ENCODE results near the gene FCHSD2.

FCHSD2 gene

GRCh38 chr11:72821221-72821919, 320.7 kb downstream of the FCHSD2 start:
- H3K9me3 ChIP-seq (ENCODE audit: control insufficient read depth, insufficient read depth, low read length) = no peaks in the 10 kb centered on the region
- peak overlapping the region; percentile 70 for H3K9ac ChIP-seq (ENCODE audit: low read depth, low read length)
- H3K27me3 ChIP-seq (ENCODE audit: control insufficient read depth, insufficient read depth, low read length) = peaks cover 8% of the 10 kb centered on the region
- H3K4me3 ChIP-seq (ENCODE audit: low read depth, low read length) = peak overlapping the region; percentile 78
- no peaks in the 10 kb centered on the region for H3K4me1 ChIP-seq (ENCODE audit: control insufficient read depth, insufficient read depth, low read length)
- H3K36me3 ChIP-seq (ENCODE audit: control insufficient read depth, insufficient read depth, low read length) = no peaks in the 10 kb centered on the region

GRCh38 chr11:72820439-72821139, 321.5 kb downstream of the FCHSD2 start:
- Histone ChIP-seq H3K4me1 (ENCODE audit: control insufficient read depth, insufficient read depth, low read length) (no peaks in the 10 kb centered on the region), H3K36me3 (ENCODE audit: control insufficient read depth, insufficient read depth, low read length) (no peaks in the 10 kb centered on the region), H3K4me3 (ENCODE audit: low read depth, low read length) (peak overlapping the region; percentile 78), H3K27me3 (ENCODE audit: control insufficient read depth, insufficient read depth, low read length) (peaks cover 8% of the 10 kb centered on the region), H3K9ac (ENCODE audit: low read depth, low read length) (no peak overlapping the region), H3K9me3 (ENCODE audit: control insufficient read depth, insufficient read depth, low read length) (no peaks in the 10 kb centered on the region)

GRCh38 chr11:72818971-72819370, 323.1 kb downstream of the FCHSD2 start:
- H3K27me3 ChIP-seq (ENCODE audit: control insufficient read depth, insufficient read depth, low read length) = peaks cover 8% of the 10 kb centered on the region
- no peaks in the 10 kb centered on the region for H3K4me1 ChIP-seq (ENCODE audit: control insufficient read depth, insufficient read depth, low read length)
- no peaks in the 10 kb centered on the region for H3K36me3 ChIP-seq (ENCODE audit: control insufficient read depth, insufficient read depth, low read length)

GRCh38 chr11:72817966-72818365, 324.2 kb downstream of the FCHSD2 start:
- H3K4me3 ChIP-seq (ENCODE audit: low read depth, low read length) = no peak overlapping the region
- no peaks in the 10 kb centered on the region for H3K9me3 ChIP-seq (ENCODE audit: control insufficient read depth, insufficient read depth, low read length)
- H3K27me3 ChIP-seq (ENCODE audit: control insufficient read depth, insufficient read depth, low read length) = peaks cover 4% of the 10 kb centered on the region
- H3K9ac ChIP-seq (ENCODE audit: low read depth, low read length) = no peak overlapping the region
- no peaks in the 10 kb centered on the region for H3K36me3 ChIP-seq (ENCODE audit: control insufficient read depth, insufficient read depth, low read length)
- H3K4me1 ChIP-seq (ENCODE audit: control insufficient read depth, insufficient read depth, low read length) = no peaks in the 10 kb centered on the region

More at GRCh38 chr11:72818971-72819370, 323.1 kb downstream of the FCHSD2 start:
- Histone ChIP-seq H3K9ac (ENCODE audit: low read depth, low read length) (no peak overlapping the region), H3K9me3 (ENCODE audit: control insufficient read depth, insufficient read depth, low read length) (no peaks in the 10 kb centered on the region), H3K4me3 (ENCODE audit: low read depth, low read length) (no peak overlapping the region)

- no peak overlapping the region for H3K9ac ChIP-seq (ENCODE audit: low read depth, low read length)
- H3K36me3 ChIP-seq (ENCODE audit: control insufficient read depth, insufficient read depth, low read length) = no peaks in the 10 kb centered on the region
- H3K27me3 ChIP-seq (ENCODE audit: control insufficient read depth, insufficient read depth, low read length) = no peaks in the 10 kb centered on the region
- H3K9me3 ChIP-seq (ENCODE audit: control insufficient read depth, insufficient read depth, low read length) = no peaks in the 10 kb centered on the region
- H3K4me1 ChIP-seq (ENCODE audit: control insufficient read depth, insufficient read depth, low read length) = peaks cover 3% of the 10 kb centered on the region
- no peak overlapping the region for H3K4me3 ChIP-seq (ENCODE audit: low read depth, low read length)
These were observed 325.6 kb downstream of the FCHSD2 start for GRCh38 chr11:72816404-72816990.

GRCh38 chr11:72815110-72815618, 327.0 kb downstream of the FCHSD2 start:
- no peak overlapping the region for H3K9ac ChIP-seq (ENCODE audit: low read depth, low read length)
- H3K36me3 ChIP-seq (ENCODE audit: control insufficient read depth, insufficient read depth, low read length) = no peaks in the 10 kb centered on the region
- peaks cover 3% of the 10 kb centered on the region for H3K4me1 ChIP-seq (ENCODE audit: control insufficient read depth, insufficient read depth, low read length)
- H3K9me3 ChIP-seq (ENCODE audit: control insufficient read depth, insufficient read depth, low read length) = no peaks in the 10 kb centered on the region
- peak overlapping the region; percentile 91 for H3K4me3 ChIP-seq (ENCODE audit: low read depth, low read length)
- no peaks in the 10 kb centered on the region for H3K27me3 ChIP-seq (ENCODE audit: control insufficient read depth, insufficient read depth, low read length)

- Histone ChIP-seq H3K36me3 (ENCODE audit: control insufficient read depth, insufficient read depth, low read length) (no peaks in the 10 kb centered on the region), H3K9ac (ENCODE audit: low read depth, low read length) (peak within 1 kb of the TSS; percentile 96), H3K27me3 (ENCODE audit: control insufficient read depth, insufficient read depth, low read length) (no peaks in the 10 kb centered on the region), H3K9me3 (ENCODE audit: control insufficient read depth, insufficient read depth, low read length) (no peaks in the 10 kb centered on the region), H3K4me3 (ENCODE audit: low read depth, low read length) (peak within 1 kb of the TSS; percentile 91), H3K4me1 (ENCODE audit: control insufficient read depth, insufficient read depth, low read length) (peaks cover 3% of the 10 kb centered on the region)
These were observed 327.6 kb downstream of the FCHSD2 start, which contains the start of gene ATG16L2 for GRCh38 chr11:72814286-72815109. ATG16L2 (plus strand) TSS chr11:72814411; CDS start chr11:72814446, 35 bp downstream.

GRCh38 chr11:72813740-72814285, 328.3 kb downstream of the FCHSD2 start:
- H3K27me3 ChIP-seq (ENCODE audit: control insufficient read depth, insufficient read depth, low read length) = no peaks in the 10 kb centered on the region
- H3K36me3 ChIP-seq (ENCODE audit: control insufficient read depth, insufficient read depth, low read length) = no peaks in the 10 kb centered on the region
- peak overlapping the region; percentile 96 for H3K9ac ChIP-seq (ENCODE audit: low read depth, low read length)
- H3K9me3 ChIP-seq (ENCODE audit: control insufficient read depth, insufficient read depth, low read length) = no peaks in the 10 kb centered on the region
- H3K4me1 ChIP-seq (ENCODE audit: control insufficient read depth, insufficient read depth, low read length) = peaks cover 3% of the 10 kb centered on the region
- H3K4me3 ChIP-seq (ENCODE audit: low read depth, low read length) = peak overlapping the region; percentile 91

GRCh38 chr11:72812967-72813739, 329.0 kb downstream of the FCHSD2 start:
- Histone ChIP-seq H3K9me3 (ENCODE audit: control insufficient read depth, insufficient read depth, low read length) (no peaks in the 10 kb centered on the region), H3K36me3 (ENCODE audit: control insufficient read depth, insufficient read depth, low read length) (no peaks in the 10 kb centered on the region), H3K4me1 (ENCODE audit: control insufficient read depth, insufficient read depth, low read length) (peaks cover 3% of the 10 kb centered on the region), H3K4me3 (ENCODE audit: low read depth, low read length) (peak overlapping the region; percentile 91), H3K9ac (ENCODE audit: low read depth, low read length) (peak overlapping the region; percentile 54), H3K27me3 (ENCODE audit: control insufficient read depth, insufficient read depth, low read length) (no peaks in the 10 kb centered on the region)

- Histone ChIP-seq H3K4me1 (ENCODE audit: control insufficient read depth, insufficient read depth, low read length) (peaks cover 3% of the 10 kb centered on the region), H3K4me3 (ENCODE audit: low read depth, low read length) (peak overlapping the region; percentile 91), H3K9me3 (ENCODE audit: control insufficient read depth, insufficient read depth, low read length) (no peaks in the 10 kb centered on the region), H3K9ac (ENCODE audit: low read depth, low read length) (no peak overlapping the region), H3K27me3 (ENCODE audit: control insufficient read depth, insufficient read depth, low read length) (no peaks in the 10 kb centered on the region), H3K36me3 (ENCODE audit: control insufficient read depth, insufficient read depth, low read length) (no peaks in the 10 kb centered on the region)
These were observed 329.5 kb downstream of the FCHSD2 start for GRCh38 chr11:72812604-72812966.
